Activated CD4-positive, CD25-positive, alpha-beta regulatory T cell treated with anti-CD3 and anti-CD28 coated beads, Interleukin-2, amount 50 U/mL, for 72 hours (primary cell): Measurements from ENCODE around the gene PLA2G4C.
"Not testable (repeated sequence)": the region's sequence is repeated elsewhere in the genome, so short reads cannot be mapped to it uniquely, and the experiment has no call there.

ENCODE experiments used
- DNase-seq: peaks from one replicate; pipeline ENCODE4 v3.0.0; 2021

The PLA2G4C gene

GRCh38 chr19:48108997-48109782 is 1.4 kb downstream of the PLA2G4C start:
- no peak for DNase-seq

- DNase-seq = no peak
These were observed 6.7 kb downstream of the PLA2G4C start for GRCh38 chr19:48103922-48104321.

GRCh38 chr19:48102870-48103751 is 7.5 kb downstream of the PLA2G4C start:
- no peak for DNase-seq

GRCh38 chr19:48095612-48096175 is 14.9 kb downstream of the PLA2G4C start:
- no peak for DNase-seq

DNA sequence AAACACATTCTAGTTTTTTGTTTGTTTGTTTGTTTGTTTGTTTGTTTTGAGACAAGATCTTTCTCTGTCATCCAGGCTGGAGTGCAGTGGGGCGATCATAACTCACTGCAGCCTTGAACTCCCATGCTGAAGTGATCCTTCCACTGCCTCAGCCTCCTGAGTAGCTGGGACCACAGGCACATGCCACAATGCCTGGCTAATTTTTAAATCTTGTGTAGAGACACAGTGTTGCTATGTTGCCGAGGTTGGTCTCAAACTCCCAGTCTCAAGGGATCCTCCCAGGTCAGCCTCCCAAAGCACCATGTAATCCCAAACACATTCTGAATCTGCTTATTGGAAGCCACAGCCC is 15.8 kb downstream of the PLA2G4C start:
- DNase-seq = no peak

DNA sequence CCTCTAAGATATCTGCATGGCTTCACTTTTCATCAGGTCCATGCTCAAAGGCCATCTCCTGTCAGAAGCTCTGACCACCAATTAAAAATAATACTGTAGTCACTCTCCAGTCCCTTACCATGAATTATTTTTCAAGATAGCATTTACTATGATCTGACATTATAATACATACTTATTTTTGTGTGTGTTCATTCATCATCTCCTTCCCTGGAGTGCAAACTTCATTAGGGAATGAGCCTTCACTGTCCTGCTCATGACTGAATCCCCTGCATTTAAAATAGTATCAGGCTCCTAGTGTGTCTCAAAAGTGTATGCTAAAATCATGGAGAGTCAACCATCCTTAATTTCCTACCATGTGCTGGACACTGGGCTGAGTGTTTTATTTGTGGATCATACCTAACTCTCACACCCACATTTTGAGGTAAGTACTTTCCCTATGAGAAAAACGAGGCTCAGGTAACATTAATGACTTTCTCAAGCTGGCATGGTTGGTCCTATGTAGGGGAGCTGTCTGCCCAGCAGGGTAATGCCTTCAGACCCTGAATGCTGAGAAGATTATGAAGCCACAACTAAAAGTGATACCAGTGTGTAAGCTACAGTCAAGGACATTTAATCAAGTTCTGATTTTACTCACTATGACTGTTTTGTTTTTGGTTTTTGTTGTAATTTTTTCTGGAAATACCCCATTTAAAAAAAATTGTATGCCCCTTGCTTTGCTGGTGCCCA is 16.3 kb downstream of the PLA2G4C start:
- DNase-seq = no peak

DNA sequence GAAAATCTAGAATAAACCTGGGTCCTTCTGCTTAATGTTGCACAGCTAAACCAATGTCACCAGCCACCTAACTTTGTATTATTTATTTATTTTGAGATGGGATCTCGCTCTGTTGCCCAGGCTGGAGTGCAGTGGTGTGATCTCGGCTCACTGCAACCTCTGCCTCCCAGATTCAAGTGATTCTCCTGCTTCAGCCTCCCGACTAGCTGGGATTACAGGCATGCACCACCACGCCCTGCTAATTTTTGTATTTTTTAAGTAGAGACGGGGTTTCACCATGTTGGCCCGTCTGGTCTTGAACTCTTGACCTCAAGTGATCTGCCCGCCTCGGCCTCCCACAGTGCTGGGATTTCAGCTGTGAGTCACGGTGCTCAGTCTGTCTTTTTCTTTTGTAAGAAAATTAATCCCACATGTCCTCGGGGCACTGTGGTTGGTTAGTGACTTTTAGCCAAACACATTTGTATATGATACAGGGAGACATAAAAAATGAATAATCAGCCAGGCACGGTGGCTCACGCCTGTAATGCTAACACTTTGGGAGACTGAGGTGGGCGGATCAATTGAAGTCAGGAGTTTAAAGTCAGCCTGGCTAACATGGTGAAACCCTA is 19.4 kb downstream of the PLA2G4C start:
- not testable (repeated sequence) for DNase-seq

DNA sequence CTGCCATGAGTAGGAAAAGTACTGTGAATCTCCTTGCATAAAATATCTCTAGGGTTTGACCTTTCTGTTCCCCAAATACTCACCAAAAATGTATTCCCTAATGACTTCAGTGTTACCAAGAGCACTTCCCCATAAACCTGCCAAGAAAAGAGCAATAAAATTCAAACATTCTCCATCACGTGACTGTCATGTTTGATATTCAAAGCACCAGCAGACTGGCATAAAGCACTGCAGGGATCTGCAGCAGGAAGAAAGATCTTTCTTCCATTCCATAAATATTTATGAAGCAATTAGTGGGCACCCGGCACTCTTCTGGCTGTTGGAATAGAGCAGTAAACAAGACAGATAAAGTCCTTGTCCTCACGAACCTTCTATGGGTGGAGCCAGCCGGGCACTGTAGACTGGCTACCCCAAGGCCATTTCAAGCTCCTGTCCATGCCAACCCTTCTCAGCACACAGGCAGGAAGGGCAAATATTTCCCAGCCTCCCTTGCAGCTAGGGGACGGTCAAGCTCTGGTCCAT is 20.3 kb downstream of the PLA2G4C start:
- no peak for DNase-seq

GRCh38 chr19:48088991-48089390 is 21.6 kb downstream of the PLA2G4C start:
- DNase-seq = not testable (repeated sequence)

GRCh38 chr19:48085904-48086864 is 24.4 kb downstream of the PLA2G4C start:
- no peak for DNase-seq

DNA sequence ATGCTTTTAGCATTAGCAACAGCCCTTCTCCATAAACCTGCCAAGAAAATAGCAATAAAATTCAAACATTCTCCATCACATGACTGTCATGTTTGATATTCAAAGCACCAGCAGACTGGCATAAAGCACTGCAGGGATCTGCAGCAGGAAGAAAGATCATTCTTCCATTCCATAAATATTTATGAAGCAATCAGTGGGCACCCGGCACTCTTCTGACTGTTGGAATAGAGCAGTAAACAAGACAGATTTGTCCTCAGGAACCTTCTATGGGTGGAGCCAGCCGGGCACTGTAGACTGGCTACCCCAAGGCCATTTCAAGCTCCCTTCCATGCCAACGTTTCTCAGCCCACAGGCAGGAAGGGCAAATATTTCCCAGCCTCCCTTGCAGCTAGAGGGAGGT is 25.5 kb downstream of the PLA2G4C start:
- no peak for DNase-seq

- no peak for DNase-seq
These were observed 29.5 kb downstream of the PLA2G4C start for GRCh38 chr19:48081106-48081505.

GRCh38 chr19:48070177-48070769 is 40.3 kb downstream of the PLA2G4C start:
- not testable (repeated sequence) for DNase-seq

GRCh38 chr19:48069435-48069834 is 41.2 kb downstream of the PLA2G4C start:
- DNase-seq = no peak

GRCh38 chr19:48064509-48064908 is 46.1 kb downstream of the PLA2G4C start:
- DNase-seq = no peak

GRCh38 chr19:48061401-48062344 is 48.9 kb downstream of the PLA2G4C start:
- no peak for DNase-seq

- no peak for DNase-seq
These were observed 50.2 kb downstream of the PLA2G4C start for GRCh38 chr19:48060381-48060780.

DNA sequence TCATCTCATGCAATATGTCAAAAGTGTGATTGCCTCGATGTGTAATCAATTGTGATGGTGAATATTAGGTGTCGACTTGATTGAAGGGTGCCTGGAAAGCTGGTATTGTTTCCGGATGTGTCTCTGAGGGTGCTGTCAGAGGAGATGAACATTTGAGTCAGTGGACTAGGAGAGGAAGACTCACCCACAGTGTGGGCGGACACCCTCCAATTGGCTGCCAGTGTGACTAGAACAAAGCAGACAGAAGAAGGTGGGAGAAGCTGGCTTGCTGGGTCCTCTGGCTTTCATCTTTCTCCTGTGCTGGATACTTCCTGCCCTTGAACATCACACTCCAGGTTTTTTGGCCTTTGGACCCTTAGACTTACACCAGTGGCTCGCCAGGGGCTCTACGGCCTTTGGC is 51.3 kb downstream of the PLA2G4C start:
- no peak for DNase-seq

DNA sequence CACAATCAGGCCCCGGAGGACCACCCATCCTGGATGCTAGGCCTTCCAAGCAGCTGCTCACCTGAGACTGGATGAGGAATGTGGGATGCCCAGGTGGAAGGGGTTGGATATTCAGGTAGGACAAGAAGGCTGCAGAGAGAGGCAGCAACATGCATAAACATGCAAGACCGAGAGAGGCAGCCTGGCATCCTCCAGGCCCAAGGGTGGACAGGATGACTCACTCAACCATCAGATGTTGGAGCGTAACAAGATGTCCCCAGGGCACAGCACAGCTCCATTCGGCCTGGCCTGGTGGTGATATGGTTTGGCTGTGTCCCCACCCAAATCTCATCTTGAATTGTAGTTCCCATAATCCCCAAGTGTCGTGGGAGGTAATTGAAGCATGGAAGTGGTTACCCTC is 56.8 kb downstream of the PLA2G4C start:
- DNase-seq = no peak

DNA sequence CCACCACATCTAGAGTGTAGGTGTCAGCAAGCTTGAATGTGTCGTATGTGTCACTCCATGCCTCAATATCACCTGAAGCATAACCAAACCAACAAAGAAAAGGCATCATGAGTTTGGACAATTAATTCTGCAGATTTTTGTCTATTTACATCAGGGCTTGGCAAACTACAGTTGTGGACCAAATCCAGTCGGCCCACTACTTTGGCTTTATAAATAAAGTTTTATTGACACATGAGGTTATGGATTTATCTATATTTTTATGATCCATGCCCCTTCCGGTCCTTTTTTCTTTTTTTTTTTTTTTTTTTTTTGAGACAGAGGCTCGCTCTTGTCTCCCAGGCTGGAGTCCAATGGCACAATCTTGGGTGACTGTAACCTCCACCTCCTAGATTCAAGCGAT is 57.5 kb downstream of the PLA2G4C start:
- no peak for DNase-seq
